GM06990 (cell line): ENCODE results near the gene WNT7B.

ENCODE experiments used
- DNase-seq: peaks from one replicate; pipeline ENCODE4 v3.0.0-alpha.2; 2011; ENCODE audit not compliant: insufficient read length; ENCODE audit errors: extremely low read depth
- H3K27me3 ChIP-seq: replicated peaks from 2 replicates; pipeline ENCODE4 v1.6.0; 2011; ENCODE audit warnings: low read length; ENCODE audit not compliant: control insufficient read depth, insufficient read depth
- H3K36me3 ChIP-seq: 2 replicates; pipeline ENCODE4 v1.5.1; 2011; ENCODE audit warnings: low read length; ENCODE audit not compliant: control insufficient read depth, insufficient read depth
- H3K4me3 ChIP-seq: replicated peaks from 2 replicates; pipeline ENCODE4 v1.5.1; 2011; ENCODE audit warnings: low read depth, mild to moderate bottlenecking, control low read depth, low read length
- CTCF ChIP-seq: IDR thresholded peaks from 2 replicates; pipeline ENCODE4 v1.5.1; 2011; ENCODE audit warnings: low read length, control low read depth, mild to moderate bottlenecking, inconsistent platforms; ENCODE audit not compliant: insufficient read depth, poor library complexity, severe bottlenecking

Gene WNT7B

DNA sequence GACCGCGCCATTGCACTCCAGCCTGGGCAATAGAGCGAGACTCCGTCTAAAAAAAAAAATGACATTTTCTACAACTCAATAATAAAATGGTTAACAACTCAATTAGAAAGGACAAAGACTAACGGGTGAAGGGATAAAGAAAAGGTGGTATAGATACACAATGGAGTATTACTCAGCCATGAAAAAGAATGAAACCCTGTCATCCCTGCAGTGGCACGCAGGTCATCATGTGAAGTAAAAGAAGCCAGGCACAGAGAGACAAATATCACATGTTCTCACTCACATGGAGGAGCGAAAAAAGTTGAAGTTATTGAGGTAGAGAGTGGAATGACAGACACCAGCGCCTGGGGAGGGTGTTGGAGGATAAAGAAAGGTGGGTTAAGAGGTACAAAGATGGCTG is 39.0 kb downstream of the WNT7B start:
- no peaks in the 10 kb centered on the region for H3K27me3 ChIP-seq
- DNase-seq, result no peak
- no peak for TF ChIP-seq CTCF
- no peaks in the 10 kb centered on the region for H3K36me3 ChIP-seq
- H3K4me3 ChIP-seq, result no peak overlapping the region

DNA sequence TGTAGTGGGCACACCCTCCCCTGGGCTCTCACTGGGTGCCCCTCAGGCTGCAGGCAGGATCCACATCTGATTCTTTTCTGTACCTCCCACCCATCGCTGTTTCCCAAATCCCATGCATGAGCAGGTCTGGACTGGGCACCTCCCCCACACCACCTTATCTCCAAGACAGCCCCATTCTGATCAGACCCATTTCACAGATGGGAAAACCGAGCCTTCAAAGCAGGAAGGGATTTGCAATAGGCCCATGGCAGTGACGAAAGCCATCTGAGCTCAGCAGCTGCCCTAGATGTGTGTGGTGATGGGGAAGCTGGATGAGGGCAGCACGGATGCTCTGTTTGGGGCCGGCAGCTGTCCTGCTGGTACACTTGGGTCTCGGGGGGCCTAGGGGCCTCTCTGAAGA is 41.4 kb downstream of the WNT7B start:
- H3K4me3 ChIP-seq, result no peak overlapping the region
- H3K27me3 ChIP-seq, result no peaks in the 10 kb centered on the region
- no peak for TF ChIP-seq CTCF
- H3K36me3 ChIP-seq, result no peaks in the 10 kb centered on the region
- no peak for DNase-seq

DNA sequence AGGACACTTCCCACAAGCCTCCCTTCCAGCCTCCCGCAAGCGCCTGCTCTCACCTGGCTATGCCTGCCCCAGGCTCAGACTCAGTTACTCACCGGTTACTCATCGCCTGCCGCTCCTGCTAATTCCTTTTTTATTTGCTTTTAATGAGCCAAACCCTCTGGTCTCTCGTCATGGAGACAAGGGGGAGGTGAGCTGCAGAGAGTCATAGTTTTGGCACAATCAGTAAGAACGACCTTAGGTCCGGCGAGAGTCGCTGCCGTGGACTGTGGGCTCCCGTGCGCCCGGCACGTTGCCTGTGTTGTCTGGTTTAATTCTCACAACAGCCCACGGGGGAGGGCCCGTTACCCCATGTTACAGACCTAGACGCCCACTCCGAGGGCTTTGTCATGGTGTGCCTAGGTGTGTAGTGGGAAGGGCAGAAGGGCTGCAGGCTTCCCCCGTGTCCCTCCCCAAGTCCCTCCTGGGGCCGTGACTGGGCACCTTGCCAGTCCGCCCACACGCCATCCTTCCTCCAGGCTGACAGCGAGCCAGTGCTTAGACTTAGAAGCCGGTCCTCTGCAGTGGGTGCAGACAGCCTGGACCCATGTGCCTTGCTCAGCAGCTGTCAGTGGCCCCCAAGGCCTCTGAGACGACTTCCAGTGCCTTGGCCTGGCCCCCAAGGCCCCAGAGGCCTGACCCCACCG is 42.2 kb downstream of the WNT7B start:
- no peak for DNase-seq
- TF ChIP-seq CTCF, result no peak
- H3K27me3 ChIP-seq, result no peaks in the 10 kb centered on the region
- no peaks in the 10 kb centered on the region for H3K36me3 ChIP-seq
- H3K4me3 ChIP-seq, result no peak overlapping the region

DNA sequence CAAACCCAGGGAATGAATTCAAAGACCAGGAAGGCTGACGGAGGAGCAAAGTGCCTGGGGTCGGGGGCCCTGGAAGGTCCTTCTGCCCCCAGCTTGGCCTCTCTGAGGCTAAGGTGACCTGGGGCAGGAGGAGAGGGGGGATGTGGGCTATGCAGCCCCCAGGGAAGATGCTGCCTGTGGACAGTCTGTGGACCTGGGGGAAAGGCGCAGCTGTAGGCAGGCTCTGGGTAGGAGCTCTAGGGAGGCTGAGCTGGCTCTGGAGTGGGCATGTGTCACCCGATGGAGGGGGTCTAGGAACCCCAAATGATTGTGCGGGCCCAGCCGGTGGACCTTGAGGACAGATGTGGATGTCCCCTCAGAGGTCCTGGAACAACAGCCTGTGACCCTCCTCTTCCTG is 42.8 kb downstream of the WNT7B start:
- Histone ChIP-seq H3K36me3 (no peaks in the 10 kb centered on the region), H3K27me3 (no peaks in the 10 kb centered on the region), H3K4me3 (no peak overlapping the region)
- no peak for TF ChIP-seq CTCF
- DNase-seq, result no peak

- no peaks in the 10 kb centered on the region for H3K27me3 ChIP-seq
- H3K36me3 ChIP-seq, result no peaks in the 10 kb centered on the region
- no peak for TF ChIP-seq CTCF
- no peak for DNase-seq
- no peak overlapping the region for H3K4me3 ChIP-seq
These were observed 43.3 kb downstream of the WNT7B start for GRCh38 chr22:45933506-45934167.
